ENCODE measurements around the gene TMEM223. TPM values are rescaled to one million over a fixed set of nuclear protein-coding genes. Genes with fewer than 3 reads are reported as not detected.

Gene TMEM223
- total and polyA plus RNA-seq, 9 of the 15 experiments (the other 6 are each of a cell fraction or from before 2014, with no cell fraction given), result 5.9 to 34.5 (median 19.6) TPM

DNA sequence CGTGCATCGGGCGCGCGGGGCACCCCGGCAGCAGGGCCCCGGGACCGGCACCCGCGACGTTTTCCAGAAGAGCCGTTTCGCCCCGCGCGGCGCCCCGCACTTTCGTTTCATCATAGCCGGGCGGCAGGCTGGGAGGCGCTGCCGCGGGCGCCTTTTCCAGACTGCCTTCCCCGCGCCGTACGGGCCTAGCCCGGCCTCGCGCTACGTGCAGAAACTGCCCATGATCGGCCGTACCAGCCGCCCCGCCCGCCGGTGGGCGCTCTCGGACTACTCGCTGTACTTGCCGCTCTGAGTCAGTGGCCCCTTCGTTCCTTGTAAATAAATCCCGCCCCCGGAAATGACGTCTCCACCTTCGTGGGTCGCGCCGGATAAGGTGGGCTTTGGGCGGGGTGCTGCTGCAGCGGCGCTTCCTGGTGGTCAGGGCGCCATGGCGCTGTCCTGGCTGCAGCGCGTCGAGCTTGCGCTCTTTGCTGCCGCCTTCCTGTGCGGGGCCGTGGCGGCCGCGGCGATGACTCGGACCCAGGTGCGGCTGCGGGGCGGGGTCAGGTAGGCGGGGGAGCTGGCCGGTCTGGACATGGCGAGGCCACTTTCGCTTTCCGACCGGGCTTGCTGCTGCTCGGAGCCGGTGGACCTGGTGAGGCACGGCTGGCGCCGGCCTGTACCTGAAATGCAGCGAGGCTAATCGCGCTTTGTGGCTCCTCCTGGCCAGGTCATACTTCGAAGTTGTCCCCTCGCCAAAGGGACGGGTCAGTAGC is 4.6 kb downstream of the TMEM223 start, which contains the start of gene TMEM179B:
Gene TMEM179B, plus strand, starts transcription at position 398 of the 755 bp plus-strand sequence. Its CDS starts 30 bp downstream, at position 428.
- Histone ChIP-seq H3K27me3 (ENCODE audit: control insufficient read depth in 2 of 2, insufficient read depth in 2 of 2, low read length in 2 of 2) (no peaks in the 10 kb centered on the region), H3K4me2 (ENCODE audit: insufficient read depth, low read length) (peak within 1 kb of the TSS; percentile 92), H3K9me3 (replicated peaks; ENCODE audit: control insufficient read depth, insufficient read depth, low read depth, low read length) (no peaks in the 10 kb centered on the region), H3K79me2 (ENCODE audit: control insufficient read depth, insufficient read depth, low read length) (peaks cover 57% of the 10 kb centered on the region), H4K20me1 (replicated peaks; ENCODE audit: control insufficient read depth, insufficient read depth, low read length) (no peaks in the 10 kb centered on the region), H3K27ac (ENCODE audit: extremely low read depth, low read depth, low read length) (peak within 1 kb of the TSS; percentile 92), H3K9me1 (ENCODE audit: control insufficient read depth, insufficient read depth, low read length) (no peaks in the 10 kb centered on the region), H3K36me3 (ENCODE audit: control insufficient read depth, insufficient read depth, low read length) (peaks cover 52% of the 10 kb centered on the region; the same call in 2 of the 3 replicates), H2AFZ (ENCODE audit: low read depth, low read length) (peak within 1 kb of the TSS; percentile 82), H3K4me3 (peak within 1 kb of the TSS; percentile 82), H3K4me1 (replicated peaks in 1 of 2; ENCODE audit: control insufficient read depth in 2 of 2, insufficient read depth in 2 of 2, low read length in 2 of 2) (peaks cover 27 to 29% of the 10 kb centered on the region in 2 experiments), H3K9ac (ENCODE audit: insufficient read depth in 1 of 2, low read depth in 2 of 2, low read length in 2 of 2) (peak within 1 kb of the TSS; percentile 68 to 99)
- intact Hi-C loops (cut with micrococcal nuclease), result loop anchor here (1.0 to 2.0 kb wide), 6 partner anchors 46 to 238 kb away; partner anchors contain the start of genes HNRNPUL2, SLC3A2, STX5 and TEX54
- in situ Hi-C loops (cut with MboI), result no loop called here
- ATAC-seq (peak; percentile 80), DNase-seq (ENCODE audit: extremely low read depth in 1 of 4, low spot score in 3 of 4) (peak; percentile 83 to 99 (median 90)), FAIRE-seq (peak; percentile 84)
- no TSS peak for BruUV-seq (replicated peaks)
- 1% methylated on average over 84 of the region's 88 CpGs for WGBS (ENCODE audit: insufficient coverage, low coverage, missing lambda C conversion rate)
- CTCF ChIA-PET (ENCODE audit: low intra/inter-chr PET ratio), result interaction anchor here (0.6 to 4.5 kb wide), 10 partner anchors 54 to 392 kb away, joined by 3 to 51 read pairs (median 4); partner anchors contain the start of genes SLC3A2 and TTC9C
- POLR2A ChIA-PET, result interaction anchor here (0.5 to 11.4 kb wide), 34 partner anchors 7 to 903 kb away, joined by 3 to 116 read pairs (median 4); partner anchors contain the start of genes C11orf98, CSKMT, HNRNPUL2 and LBHD1
- TF ChIP-seq RFX7 (CRISPR knock-in tag; IDR thresholded peaks at IDR 0.05) (no peak), SIN3B (IDR thresholded peaks at IDR 0.05; ENCODE audit: low read depth) (peak; percentile 66), ZNF134 (CRISPR knock-in tag; conservative IDR thresholded peaks at IDR 0.05) (no peak), ILK (tag; IDR thresholded peaks at IDR 0.05; ENCODE audit: borderline replicate concordance, low read depth) (no peak), NFIC (IDR thresholded peaks at IDR 0.05) (no peak; the same call in 1 of the 2 replicates), TAF1 (IDR thresholded peaks at IDR 0.05; ENCODE audit: control insufficient read depth, extremely low read depth, insufficient read depth, low read length, severe bottlenecking) (peak; percentile 90), SIRT6 (IDR thresholded peaks at IDR 0.05; ENCODE audit: low read depth, low read length) (no peak), NRF1 (conservative IDR thresholded peaks at IDR 0.05 in 1 of 2, IDR thresholded peaks at IDR 0.05 in 1 of 2) (peak; percentile 82 to 86)
- TF ChIP-seq, protein P1, sequence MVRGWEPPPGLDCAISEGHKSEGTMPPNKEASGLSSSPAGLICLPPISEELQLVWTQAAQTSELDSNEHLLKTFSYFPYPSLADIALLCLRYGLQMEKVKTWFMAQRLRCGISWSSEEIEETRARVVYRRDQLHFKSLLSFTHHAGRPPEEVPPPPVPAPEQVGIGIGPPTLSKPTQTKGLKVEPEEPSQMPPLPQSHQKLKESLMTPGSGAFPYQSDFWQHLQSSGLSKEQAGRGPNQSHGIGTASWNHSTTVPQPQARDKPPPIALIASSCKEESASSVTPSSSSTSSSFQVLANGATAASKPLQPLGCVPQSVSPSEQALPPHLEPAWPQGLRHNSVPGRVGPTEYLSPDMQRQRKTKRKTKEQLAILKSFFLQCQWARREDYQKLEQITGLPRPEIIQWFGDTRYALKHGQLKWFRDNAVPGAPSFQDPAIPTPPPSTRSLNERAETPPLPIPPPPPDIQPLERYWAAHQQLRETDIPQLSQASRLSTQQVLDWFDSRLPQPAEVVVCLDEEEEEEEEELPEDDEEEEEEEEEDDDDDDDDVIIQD (CRISPR knock-in tag; IDR thresholded peaks at IDR 0.05), result no peak
- TF ChIP-seq, protein P2, sequence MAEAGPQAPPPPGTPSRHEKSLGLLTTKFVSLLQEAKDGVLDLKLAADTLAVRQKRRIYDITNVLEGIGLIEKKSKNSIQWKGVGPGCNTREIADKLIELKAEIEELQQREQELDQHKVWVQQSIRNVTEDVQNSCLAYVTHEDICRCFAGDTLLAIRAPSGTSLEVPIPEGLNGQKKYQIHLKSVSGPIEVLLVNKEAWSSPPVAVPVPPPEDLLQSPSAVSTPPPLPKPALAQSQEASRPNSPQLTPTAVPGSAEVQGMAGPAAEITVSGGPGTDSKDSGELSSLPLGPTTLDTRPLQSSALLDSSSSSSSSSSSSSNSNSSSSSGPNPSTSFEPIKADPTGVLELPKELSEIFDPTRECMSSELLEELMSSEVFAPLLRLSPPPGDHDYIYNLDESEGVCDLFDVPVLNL (CRISPR knock-in tag; IDR thresholded peaks at IDR 0.05; ENCODE audit: low read depth), result peak; percentile 74
- TF ChIP-seq, protein P3, sequence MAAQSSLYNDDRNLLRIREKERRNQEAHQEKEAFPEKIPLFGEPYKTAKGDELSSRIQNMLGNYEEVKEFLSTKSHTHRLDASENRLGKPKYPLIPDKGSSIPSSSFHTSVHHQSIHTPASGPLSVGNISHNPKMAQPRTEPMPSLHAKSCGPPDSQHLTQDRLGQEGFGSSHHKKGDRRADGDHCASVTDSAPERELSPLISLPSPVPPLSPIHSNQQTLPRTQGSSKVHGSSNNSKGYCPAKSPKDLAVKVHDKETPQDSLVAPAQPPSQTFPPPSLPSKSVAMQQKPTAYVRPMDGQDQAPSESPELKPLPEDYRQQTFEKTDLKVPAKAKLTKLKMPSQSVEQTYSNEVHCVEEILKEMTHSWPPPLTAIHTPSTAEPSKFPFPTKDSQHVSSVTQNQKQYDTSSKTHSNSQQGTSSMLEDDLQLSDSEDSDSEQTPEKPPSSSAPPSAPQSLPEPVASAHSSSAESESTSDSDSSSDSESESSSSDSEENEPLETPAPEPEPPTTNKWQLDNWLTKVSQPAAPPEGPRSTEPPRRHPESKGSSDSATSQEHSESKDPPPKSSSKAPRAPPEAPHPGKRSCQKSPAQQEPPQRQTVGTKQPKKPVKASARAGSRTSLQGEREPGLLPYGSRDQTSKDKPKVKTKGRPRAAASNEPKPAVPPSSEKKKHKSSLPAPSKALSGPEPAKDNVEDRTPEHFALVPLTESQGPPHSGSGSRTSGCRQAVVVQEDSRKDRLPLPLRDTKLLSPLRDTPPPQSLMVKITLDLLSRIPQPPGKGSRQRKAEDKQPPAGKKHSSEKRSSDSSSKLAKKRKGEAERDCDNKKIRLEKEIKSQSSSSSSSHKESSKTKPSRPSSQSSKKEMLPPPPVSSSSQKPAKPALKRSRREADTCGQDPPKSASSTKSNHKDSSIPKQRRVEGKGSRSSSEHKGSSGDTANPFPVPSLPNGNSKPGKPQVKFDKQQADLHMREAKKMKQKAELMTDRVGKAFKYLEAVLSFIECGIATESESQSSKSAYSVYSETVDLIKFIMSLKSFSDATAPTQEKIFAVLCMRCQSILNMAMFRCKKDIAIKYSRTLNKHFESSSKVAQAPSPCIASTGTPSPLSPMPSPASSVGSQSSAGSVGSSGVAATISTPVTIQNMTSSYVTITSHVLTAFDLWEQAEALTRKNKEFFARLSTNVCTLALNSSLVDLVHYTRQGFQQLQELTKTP (IDR thresholded peaks at IDR 0.05; ENCODE audit: low read depth in 1 of 2, partially characterized antibody in 2 of 2), result peak in 1 of 2 experiments; percentile 16

Data from K562 (cell line).